ENCODE data around the gene PIM3.
A peak's percentile ranks its signal among the peaks of the same experiment; 100 is the strongest.

PIM3 gene

GRCh38 chr22:50010676-50011446 lies 50.3 kb downstream of the PIM3 start:
- Histone ChIP-seq H3K9me3 (replicated peaks; ENCODE audit: insufficient read depth, low read length) (no peaks in the 10 kb centered on the region), H3K36me3 (replicated peaks; ENCODE audit: insufficient read depth, low read length) (no peaks in the 10 kb centered on the region), H3K27me3 (replicated peaks; ENCODE audit: insufficient read depth, low read length) (peaks cover 86% of the 10 kb centered on the region), H4K20me1 (ENCODE audit: insufficient read depth, low read length) (no peaks in the 10 kb centered on the region), H3K9ac (ENCODE audit: low read length) (no peak overlapping the region), H3F3A (ENCODE audit: insufficient read depth, low read length) (no peaks in the 10 kb centered on the region), H3K4me2 (ENCODE audit: low read depth, low read length) (no peak overlapping the region), H3K4me1 (ENCODE audit: low read length) (no peaks in the 10 kb centered on the region), H3K27ac (ENCODE audit: low read length) (no peak overlapping the region), H2AFZ (ENCODE audit: low read length) (no peak overlapping the region), H3K9me2 (replicated peaks; ENCODE audit: insufficient read depth, low read length) (no peaks in the 10 kb centered on the region), H3K4me3 (ENCODE audit: low read length) (no peak overlapping the region), H3K79me2 (ENCODE audit: low read length) (no peaks in the 10 kb centered on the region)
- TF ChIP-seq CTCF (IDR thresholded peaks at IDR 0.05; ENCODE audit: low read length) (no peak), EZH2phosphoT487 (IDR thresholded peaks at IDR 0.05; ENCODE audit: low read length) (no peak), EZH2 (optimal IDR thresholded peaks at IDR 0.05; ENCODE audit: low read depth, low read length) (peak; percentile 82)
- no peak for DNase-seq

DNA sequence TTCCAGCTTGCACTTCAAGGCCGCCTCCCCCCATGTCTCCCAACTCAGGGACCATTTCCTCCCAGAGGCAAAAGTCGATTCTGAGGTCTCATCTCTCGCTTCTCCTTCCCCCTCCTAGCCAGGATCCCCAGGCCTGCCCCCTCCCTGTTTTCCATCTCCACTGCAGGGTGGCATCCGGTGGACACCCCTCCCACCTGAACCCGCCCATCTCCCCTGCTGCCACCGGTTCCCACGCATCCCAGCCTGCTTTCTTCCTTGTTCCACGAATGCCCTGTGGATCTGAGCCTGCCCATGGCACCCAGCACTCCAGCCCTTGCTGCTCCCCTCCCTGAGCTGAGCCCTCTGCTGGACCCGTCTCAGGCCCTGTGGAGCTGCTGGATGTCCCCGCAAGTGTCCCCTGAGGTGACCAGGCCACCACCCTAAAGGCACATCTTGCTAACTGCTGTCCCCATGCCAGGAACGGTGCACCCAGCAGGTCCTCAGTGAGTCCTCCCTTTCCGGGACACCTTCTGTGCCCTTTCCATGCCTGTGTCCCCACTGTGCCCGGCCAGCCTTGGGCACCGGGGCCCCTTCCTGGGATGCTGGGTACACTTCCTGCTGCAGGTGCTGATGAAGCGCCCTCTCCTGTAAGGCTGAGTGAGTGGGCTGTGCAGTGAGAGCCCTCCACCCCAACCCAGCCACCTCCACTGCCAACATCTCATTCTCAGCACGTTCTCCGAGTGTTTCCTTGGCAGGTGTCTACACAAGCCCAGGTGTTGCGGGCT lies 51.1 kb downstream of the PIM3 start:
- Histone ChIP-seq H3F3A (ENCODE audit: insufficient read depth, low read length) (no peaks in the 10 kb centered on the region), H3K27me3 (replicated peaks; ENCODE audit: insufficient read depth, low read length) (peaks cover 88% of the 10 kb centered on the region), H3K9me2 (replicated peaks; ENCODE audit: insufficient read depth, low read length) (no peaks in the 10 kb centered on the region), H3K4me3 (ENCODE audit: low read length) (no peak overlapping the region), H3K79me2 (ENCODE audit: low read length) (no peaks in the 10 kb centered on the region), H3K27ac (ENCODE audit: low read length) (no peak overlapping the region), H3K4me1 (ENCODE audit: low read length) (no peaks in the 10 kb centered on the region), H3K36me3 (replicated peaks; ENCODE audit: insufficient read depth, low read length) (no peaks in the 10 kb centered on the region), H3K9ac (ENCODE audit: low read length) (no peak overlapping the region), H3K4me2 (ENCODE audit: low read depth, low read length) (no peak overlapping the region), H4K20me1 (ENCODE audit: insufficient read depth, low read length) (no peaks in the 10 kb centered on the region), H2AFZ (ENCODE audit: low read length) (no peak overlapping the region), H3K9me3 (replicated peaks; ENCODE audit: insufficient read depth, low read length) (no peaks in the 10 kb centered on the region)
- DNase-seq = no peak
- TF ChIP-seq EZH2 (optimal IDR thresholded peaks at IDR 0.05; ENCODE audit: low read depth, low read length) (peak; percentile 15), EZH2phosphoT487 (IDR thresholded peaks at IDR 0.05; ENCODE audit: low read length) (no peak; the same call in 1 of the 2 replicates), CTCF (IDR thresholded peaks at IDR 0.05; ENCODE audit: low read length) (no peak)

DNA sequence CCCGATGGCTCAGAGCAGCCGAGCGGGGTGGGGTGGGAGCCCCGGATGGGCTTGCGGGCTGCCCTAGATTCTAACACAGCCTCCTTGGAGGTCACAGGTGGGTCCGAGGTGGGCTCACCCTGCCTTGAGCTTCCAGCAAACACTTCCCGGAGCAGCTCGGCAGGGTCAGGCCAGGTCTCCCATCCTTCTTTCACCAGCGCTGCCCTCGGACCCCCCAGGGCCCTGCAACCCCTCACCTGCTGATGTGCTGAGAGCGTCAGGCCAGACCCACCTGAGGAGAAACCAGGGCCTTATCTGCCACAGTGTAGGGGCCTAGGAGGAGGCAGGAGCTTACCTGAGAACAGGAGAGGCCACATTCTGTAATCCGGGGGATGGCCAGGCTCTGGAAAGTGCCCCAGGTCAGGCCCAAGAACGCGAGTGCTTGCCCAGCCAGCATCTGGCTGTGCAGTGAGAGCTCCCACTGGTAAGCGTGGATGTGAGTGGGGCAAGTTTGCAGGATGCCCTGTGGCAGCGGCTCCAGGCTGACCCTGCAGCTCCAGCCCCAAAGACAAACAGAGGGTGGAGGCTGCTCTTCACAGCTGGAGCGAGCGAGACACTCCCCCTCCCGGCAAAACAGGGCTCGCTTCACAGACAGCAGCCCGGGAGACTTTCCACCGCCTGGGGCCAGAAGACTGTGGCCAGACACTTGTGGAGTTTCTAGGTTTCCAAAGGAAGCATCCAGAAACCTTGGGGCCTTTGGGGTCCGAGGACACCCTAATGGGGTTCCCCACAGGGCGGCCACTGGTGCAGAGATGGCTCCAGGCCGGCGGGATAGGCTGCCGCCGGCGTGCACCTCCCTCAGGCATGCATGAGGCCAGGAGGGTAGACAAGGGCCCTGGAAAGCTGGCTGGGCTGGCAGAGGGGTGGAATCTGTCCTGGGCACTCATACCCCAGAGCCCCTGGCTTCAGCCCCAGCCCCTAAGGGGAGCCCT lies 51.9 kb downstream of the PIM3 start, which contains the start of gene IL17REL:
Gene IL17REL (minus strand): TSS at position 555 of the 971 bp plus-strand sequence. CDS start 119 bp downstream, at position 436.
- Histone ChIP-seq H3K79me2 (ENCODE audit: low read length) (no peaks in the 10 kb centered on the region), H3F3A (ENCODE audit: insufficient read depth, low read length) (no peaks in the 10 kb centered on the region), H3K9ac (ENCODE audit: low read length) (no peak within 1 kb of the TSS), H3K4me3 (ENCODE audit: low read length) (no peak within 1 kb of the TSS), H3K36me3 (replicated peaks; ENCODE audit: insufficient read depth, low read length) (no peaks in the 10 kb centered on the region), H3K27me3 (replicated peaks; ENCODE audit: insufficient read depth, low read length) (peaks cover 90% of the 10 kb centered on the region), H3K27ac (ENCODE audit: low read length) (no peak within 1 kb of the TSS), H4K20me1 (ENCODE audit: insufficient read depth, low read length) (no peaks in the 10 kb centered on the region), H3K9me3 (replicated peaks; ENCODE audit: insufficient read depth, low read length) (no peaks in the 10 kb centered on the region), H2AFZ (ENCODE audit: low read length) (no peak within 1 kb of the TSS), H3K9me2 (replicated peaks; ENCODE audit: insufficient read depth, low read length) (no peaks in the 10 kb centered on the region), H3K4me2 (ENCODE audit: low read depth, low read length) (no peak within 1 kb of the TSS), H3K4me1 (ENCODE audit: low read length) (no peaks in the 10 kb centered on the region)
- no peak for DNase-seq
- no peak for TF ChIP-seq CTCF (IDR thresholded peaks at IDR 0.05; ENCODE audit: low read length)

All from MM.1S (cell line).